ENCODE data around the gene AIG1. TPM values are rescaled to one million over a fixed set of nuclear protein-coding genes. Genes with fewer than 3 reads are reported as not detected.

The AIG1 gene
- total and polyA plus RNA-seq, 2 of the 4 experiments (the other 2 are of a cell fraction), result 21.3 to 27.1 TPM

DNA sequence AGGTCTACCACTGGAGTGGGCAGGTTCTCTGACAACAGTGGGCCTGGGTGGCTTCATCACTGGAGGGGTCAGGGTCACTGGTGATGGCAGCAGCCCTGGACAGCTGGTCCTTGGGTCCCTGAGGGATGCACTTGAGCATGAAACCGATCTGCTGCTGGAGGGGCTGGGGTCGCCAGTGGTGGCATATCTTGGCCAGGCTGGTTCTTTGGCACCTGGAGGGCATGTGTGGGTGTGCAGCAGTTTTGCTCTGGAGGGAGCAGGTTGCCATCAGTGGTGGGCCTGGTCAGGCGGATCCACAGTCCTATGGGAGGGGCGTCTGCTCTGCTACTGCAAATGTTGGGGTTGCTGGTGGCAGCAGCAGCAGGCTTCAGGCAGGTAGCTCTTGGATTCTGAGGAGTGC is 117.0 kb downstream of the AIG1 start:
- Histone ChIP-seq H3K27me3 (ENCODE audit: control insufficient read depth, insufficient read depth, low read length) (no peaks in the 10 kb centered on the region), H3K23ac (ENCODE audit: low read depth, low read length) (no peak overlapping the region), H4K8ac (ENCODE audit: low read depth in 2 of 2, low read length in 2 of 2) (no peak overlapping the region), H3K14ac (replicated peaks; ENCODE audit: low read depth, low read length) (no peak overlapping the region), H3K36me3 (ENCODE audit: control insufficient read depth, insufficient read depth, low read length) (no peaks in the 10 kb centered on the region), H3K4me3 (ENCODE audit: insufficient read depth, low read depth, low read length) (no peak overlapping the region), H3K4me1 (ENCODE audit: control insufficient read depth, insufficient read depth, low read length) (no peaks in the 10 kb centered on the region), H3K27ac (ENCODE audit: insufficient read depth, low read length) (no peak overlapping the region), H3K9ac (ENCODE audit: low read depth, low read length) (no peak overlapping the region), H2AK5ac (ENCODE audit: low read depth, low read length) (no peak overlapping the region), H3K79me1 (ENCODE audit: low read depth in 1 of 2, low read length in 2 of 2) (no peaks in the 10 kb centered on the region; a peak in 1 of 4 replicates), H4K20me1 (ENCODE audit: insufficient read depth, low read length) (no peaks in the 10 kb centered on the region), H3K56ac (ENCODE audit: extremely low read depth, insufficient read depth, low read length) (no peak overlapping the region), H2BK120ac (ENCODE audit: low read depth, low read length) (no peak overlapping the region), H3K9me1 (ENCODE audit: insufficient read depth, low read length) (peaks cover 6% of the 10 kb centered on the region; the same call in 1 of the 2 replicates), H2BK20ac (ENCODE audit: low read depth, low read length) (no peak overlapping the region), H2BK5ac (ENCODE audit: low read depth, low read length, poor library complexity, severe bottlenecking) (no peak overlapping the region), H3K4ac (ENCODE audit: low read depth, low read length) (no peak overlapping the region), H4K91ac (ENCODE audit: insufficient read depth, low read depth, low read length) (no peak overlapping the region), H3K18ac (ENCODE audit: low read depth, low read length) (no peak overlapping the region), H2BK15ac (ENCODE audit: low read depth, low read length) (no peak overlapping the region), H3K9me3 (ENCODE audit: control insufficient read depth, insufficient read depth, low read length) (no peaks in the 10 kb centered on the region), H4K5ac (ENCODE audit: low read depth, low read length) (no peak overlapping the region), H3K4me2 (ENCODE audit: low read depth, low read length) (no peak overlapping the region), H2AFZ (replicated peaks; ENCODE audit: low read length, poor library complexity) (no peak overlapping the region), H2AK9ac (replicated peaks; ENCODE audit: low read depth, low read length, poor library complexity) (no peak overlapping the region)
- TF ChIP-seq, protein P1, sequence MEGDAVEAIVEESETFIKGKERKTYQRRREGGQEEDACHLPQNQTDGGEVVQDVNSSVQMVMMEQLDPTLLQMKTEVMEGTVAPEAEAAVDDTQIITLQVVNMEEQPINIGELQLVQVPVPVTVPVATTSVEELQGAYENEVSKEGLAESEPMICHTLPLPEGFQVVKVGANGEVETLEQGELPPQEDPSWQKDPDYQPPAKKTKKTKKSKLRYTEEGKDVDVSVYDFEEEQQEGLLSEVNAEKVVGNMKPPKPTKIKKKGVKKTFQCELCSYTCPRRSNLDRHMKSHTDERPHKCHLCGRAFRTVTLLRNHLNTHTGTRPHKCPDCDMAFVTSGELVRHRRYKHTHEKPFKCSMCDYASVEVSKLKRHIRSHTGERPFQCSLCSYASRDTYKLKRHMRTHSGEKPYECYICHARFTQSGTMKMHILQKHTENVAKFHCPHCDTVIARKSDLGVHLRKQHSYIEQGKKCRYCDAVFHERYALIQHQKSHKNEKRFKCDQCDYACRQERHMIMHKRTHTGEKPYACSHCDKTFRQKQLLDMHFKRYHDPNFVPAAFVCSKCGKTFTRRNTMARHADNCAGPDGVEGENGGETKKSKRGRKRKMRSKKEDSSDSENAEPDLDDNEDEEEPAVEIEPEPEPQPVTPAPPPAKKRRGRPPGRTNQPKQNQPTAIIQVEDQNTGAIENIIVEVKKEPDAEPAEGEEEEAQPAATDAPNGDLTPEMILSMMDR (conservative IDR thresholded peaks at IDR 0.05; ENCODE audit: low read depth, low read length), result no peak
- TF ChIP-seq, protein P2, sequence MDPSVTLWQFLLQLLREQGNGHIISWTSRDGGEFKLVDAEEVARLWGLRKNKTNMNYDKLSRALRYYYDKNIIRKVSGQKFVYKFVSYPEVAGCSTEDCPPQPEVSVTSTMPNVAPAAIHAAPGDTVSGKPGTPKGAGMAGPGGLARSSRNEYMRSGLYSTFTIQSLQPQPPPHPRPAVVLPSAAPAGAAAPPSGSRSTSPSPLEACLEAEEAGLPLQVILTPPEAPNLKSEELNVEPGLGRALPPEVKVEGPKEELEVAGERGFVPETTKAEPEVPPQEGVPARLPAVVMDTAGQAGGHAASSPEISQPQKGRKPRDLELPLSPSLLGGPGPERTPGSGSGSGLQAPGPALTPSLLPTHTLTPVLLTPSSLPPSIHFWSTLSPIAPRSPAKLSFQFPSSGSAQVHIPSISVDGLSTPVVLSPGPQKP (IDR thresholded peaks at IDR 0.05; ENCODE audit: borderline replicate concordance, low read depth, low read length), result no peak
- no peak for TF ChIP-seq USF2 (IDR thresholded peaks at IDR 0.05; ENCODE audit: low read depth, low read length)
- TF ChIP-seq FOS (IDR thresholded peaks at IDR 0.05; ENCODE audit: low read depth, low read length), result no peak
- no peak for TF ChIP-seq MAFK (IDR thresholded peaks at IDR 0.05; ENCODE audit: low read depth, low read length)
- no peak for TF ChIP-seq RCOR1 (IDR thresholded peaks at IDR 0.05; ENCODE audit: insufficient replicate concordance, low read length)
- no peak for TF ChIP-seq POLR2A (IDR thresholded peaks at IDR 0.05; ENCODE audit: low read depth, low read length)
- no peak for TF ChIP-seq MAZ (IDR thresholded peaks at IDR 0.05; ENCODE audit: borderline replicate concordance, low read depth, low read length)
- TF ChIP-seq NFE2L2 (IDR thresholded peaks at IDR 0.05; ENCODE audit: low read depth, low read length), result no peak
- no peak for TF ChIP-seq CEBPB (IDR thresholded peaks at IDR 0.05; ENCODE audit: low read depth, low read length)
- dilution Hi-C loops (cut with HindIII; ENCODE audit: low sequenced_read_pairs, unreplicated experiment) (no loop called here), intact Hi-C loops (cut with micrococcal nuclease) (no loop called here), in situ Hi-C loops (cut with MboI; ENCODE audit: low sequenced_read_pairs) (no loop called here)
- DNase-seq, result no peak
- WGBS, 2 experiments (ENCODE audit: extremely low coverage in 2 of 2, insufficient read length in 1 of 2), result 100% methylated on average over 1 of the region's 4 CpGs; no CpG with 5 or more reads in 1 of the 2 experiments
- CTCF ChIA-PET, result no interaction called here
- no TSS peak for BruUV-seq (replicated peaks)
- POLR2A ChIA-PET (ENCODE audit: unreplicated experiment), result no interaction called here
- no peak for ATAC-seq (ENCODE audit: low read depth)
